ENCODE measurements around the gene CACNA1D. TPM values are rescaled to one million over a fixed set of nuclear protein-coding genes. Genes with fewer than 3 reads are reported as not detected.

Gene CACNA1D
- total and polyA plus RNA-seq, 2 donors (not counting 3 experiments of a cell fraction or from before 2014, with no cell fraction given), result 0.06 TPM; not detected in 1

- Histone ChIP-seq H3K4me2 (ENCODE audit: insufficient read depth, low read length) (no peak overlapping the region), H3K36me3 (ENCODE audit: control insufficient read depth in 2 of 2, extremely low read depth in 1 of 2, insufficient read depth in 2 of 2, low read length in 2 of 2) (no peaks in the 10 kb centered on the region), H3K4me3 (replicated peaks in 1 of 3; ENCODE audit: insufficient read depth in 1 of 3, low read depth in 1 of 3, low read length in 3 of 3) (no peak overlapping the region), H3K9me1 (replicated peaks; ENCODE audit: control insufficient read depth, extremely low read depth, insufficient read depth, low read length) (no peaks in the 10 kb centered on the region), H3K9ac (replicated peaks; ENCODE audit: extremely low read depth, insufficient read depth, low read length) (no peak overlapping the region), H3K4me1 (ENCODE audit: control insufficient read depth, extremely low read depth, insufficient read depth, low read length) (no peaks in the 10 kb centered on the region), H3K9me3 (replicated peaks; ENCODE audit: control insufficient read depth, insufficient read depth, low read length) (no peaks in the 10 kb centered on the region), H3K27me3 (ENCODE audit: control insufficient read depth in 2 of 2, insufficient read depth in 2 of 2, low read length in 2 of 2) (peaks cover 0 to 3% of the 10 kb centered on the region in 2 experiments), H3K79me2 (ENCODE audit: control insufficient read depth, insufficient read depth, low read length) (no peaks in the 10 kb centered on the region), H4K20me1 (replicated peaks; ENCODE audit: control insufficient read depth, extremely low read depth, insufficient read depth, low read length) (no peaks in the 10 kb centered on the region), H3K27ac (ENCODE audit: insufficient read depth, low read depth, low read length) (no peak overlapping the region), H2AFZ (ENCODE audit: low read depth, low read length) (no peak overlapping the region)
- intact Hi-C loops (cut with micrococcal nuclease) (no loop called here), dilution Hi-C loops (cut with MboI; ENCODE audit: extremely low pct_ligation_motif_present, low sequenced_read_pairs) (no loop called here)
- TF ChIP-seq JUN (IDR thresholded peaks at IDR 0.05; ENCODE audit: borderline replicate concordance, insufficient read depth, insufficient read length, low read depth) (no peak), MYC (IDR thresholded peaks at IDR 0.05; ENCODE audit: low read depth, low read length) (no peak), CTCF (IDR thresholded peaks at IDR 0.05; ENCODE audit: extremely low read depth in 1 of 2, insufficient read depth in 1 of 2, low read depth in 1 of 2, low read length in 2 of 2) (no peak), EZH2 (IDR thresholded peaks at IDR 0.05; ENCODE audit: borderline replicate concordance, low read depth, low read length, severe bottlenecking) (no peak), GATA2 (IDR thresholded peaks at IDR 0.05; ENCODE audit: insufficient read depth, insufficient read length, low read depth, low read length) (no peak), POLR2AphosphoS5 (IDR thresholded peaks at IDR 0.05; ENCODE audit: insufficient read depth, low read depth, low read length) (no peak), MAX (IDR thresholded peaks at IDR 0.05; ENCODE audit: insufficient read depth, insufficient read length) (no peak)
- DNase-seq (ENCODE audit: low read depth, low spot score) (no peak), FAIRE-seq (no peak)
- ChIA-PET POLR2A (no interaction called here), CTCF (no interaction called here)
- BruUV-seq (replicated peaks), result no TSS peak
These were observed 28.9 kb downstream of the CACNA1D start for GRCh38 chr3:53523346-53523745.
